ES-I3 (cell line): ENCODE data around the gene CNNM1.
A peak's percentile ranks its signal among the peaks of the same experiment; 100 is the strongest.

Experiments
- H3K36me3 ChIP-seq: 2 replicates; pipeline ENCODE4 v1.6.1; 2013; ENCODE audit warnings: mild to moderate bottlenecking, low read length, control low read depth, moderate library complexity; ENCODE audit not compliant: insufficient read depth
- H3K4me1 ChIP-seq: 2 replicates; pipeline ENCODE4 v1.6.1; 2013; ENCODE audit warnings: mild to moderate bottlenecking, control low read depth, low read length; ENCODE audit not compliant: insufficient read depth
- H3K9ac ChIP-seq: 2 replicates; pipeline ENCODE4 v1.6.1; 2013; ENCODE audit warnings: low read depth, mild to moderate bottlenecking, low read length, moderate library complexity
- H3K9me3 ChIP-seq: 2 replicates; pipeline ENCODE4 v1.6.1; 2013; ENCODE audit warnings: mild to moderate bottlenecking, low read length, moderate library complexity; ENCODE audit not compliant: control insufficient read depth, insufficient read depth

CNNM1 gene

DNA sequence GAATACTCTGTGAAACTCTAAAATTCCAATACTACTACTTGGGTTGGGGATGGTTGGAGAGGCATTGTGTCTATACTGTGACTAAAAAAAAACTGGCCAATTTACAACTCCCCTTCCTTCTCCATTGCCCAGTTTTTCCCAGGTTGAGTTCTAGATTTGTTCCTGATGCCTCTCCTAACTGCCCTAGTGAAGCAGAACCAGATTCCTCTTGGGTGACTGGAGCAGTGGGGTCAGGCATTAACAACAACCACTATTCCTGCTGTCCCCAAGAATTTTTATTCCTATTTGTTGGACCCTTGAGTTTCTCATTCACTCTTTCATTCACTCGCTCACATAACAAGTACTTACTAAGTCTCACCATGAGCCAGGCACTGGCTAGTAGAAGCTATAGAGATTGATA lies 95.5 kb downstream of the CNNM1 start:
- no peak overlapping the region for H3K9ac ChIP-seq
- H3K4me1 ChIP-seq = no peaks in the 10 kb centered on the region
- H3K9me3 ChIP-seq = no peaks in the 10 kb centered on the region
- peaks cover 4% of the 10 kb centered on the region; the same call in 1 of the 2 replicates for H3K36me3 ChIP-seq

DNA sequence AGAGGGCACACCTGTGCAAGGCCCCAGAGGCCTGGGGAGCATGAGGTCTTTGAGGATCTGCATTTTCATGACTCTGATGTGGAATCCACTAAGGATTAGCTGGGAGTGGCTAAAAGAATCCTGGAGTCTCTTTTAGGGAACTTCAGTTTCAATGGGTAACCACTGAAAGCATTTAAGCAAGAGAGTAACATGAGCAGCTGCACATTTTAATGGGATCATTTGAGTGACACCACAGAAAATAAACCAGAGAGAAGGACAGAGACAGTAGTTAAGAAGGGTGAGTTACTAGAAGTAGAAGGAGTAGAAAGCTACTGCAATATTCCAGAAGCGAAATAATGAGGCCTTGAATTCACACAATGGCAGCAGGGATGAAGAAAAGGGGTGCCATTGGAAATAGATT lies 96.0 kb downstream of the CNNM1 start:
- Histone ChIP-seq H3K9me3 (no peaks in the 10 kb centered on the region), H3K36me3 (0 out of 2 replicates have a peak, but pooled peaks cover under 1% of the 10 kb centered on the region), H3K4me1 (no peaks in the 10 kb centered on the region), H3K9ac (no peak overlapping the region)

GRCh38 chr10:99426689-99427088 lies 97.5 kb downstream of the CNNM1 start:
- peaks cover 2% of the 10 kb centered on the region; the same call in 1 of the 2 replicates for H3K4me1 ChIP-seq

DNA sequence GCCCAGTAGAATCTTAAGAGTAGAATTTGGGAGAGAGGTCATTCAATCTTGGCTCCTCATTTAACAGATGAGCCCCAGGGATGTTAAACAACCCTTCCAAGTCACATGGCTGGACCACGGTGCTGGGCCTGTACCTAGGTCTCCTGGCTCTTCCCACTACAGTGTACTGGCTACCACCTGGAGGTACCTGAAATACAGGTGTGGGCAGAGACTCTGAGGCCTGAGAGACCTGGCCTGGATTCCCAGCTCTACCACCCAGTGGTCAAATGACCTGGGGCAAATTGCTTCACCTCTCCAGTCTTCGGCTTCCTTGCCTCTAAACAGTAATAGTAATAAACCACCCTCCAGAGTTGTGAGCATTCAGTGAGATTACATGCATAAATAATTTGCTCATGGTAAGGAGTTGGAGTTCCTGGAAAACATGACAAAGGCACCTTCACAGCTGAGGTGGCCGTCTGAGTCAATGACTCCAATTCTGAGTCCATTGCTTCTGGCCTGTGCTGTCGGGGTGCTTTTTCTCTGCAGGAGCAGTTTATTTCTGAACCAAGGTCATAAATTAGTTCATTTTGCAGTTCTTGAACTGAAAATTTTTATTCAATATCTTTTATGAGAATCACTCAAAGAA lies 98.5 kb downstream of the CNNM1 start:
- Histone ChIP-seq H3K9me3 (no peaks in the 10 kb centered on the region), H3K4me1 (peaks cover 4% of the 10 kb centered on the region; the same call in 1 of the 2 replicates), H3K9ac (no peak overlapping the region), H3K36me3 (no peaks in the 10 kb centered on the region)

More at GRCh38 chr10:99426689-99427088, 97.5 kb downstream of the CNNM1 start:
- no peaks in the 10 kb centered on the region for H3K9me3 ChIP-seq
- H3K36me3 ChIP-seq = no peaks in the 10 kb centered on the region
- no peak overlapping the region for H3K9ac ChIP-seq

DNA sequence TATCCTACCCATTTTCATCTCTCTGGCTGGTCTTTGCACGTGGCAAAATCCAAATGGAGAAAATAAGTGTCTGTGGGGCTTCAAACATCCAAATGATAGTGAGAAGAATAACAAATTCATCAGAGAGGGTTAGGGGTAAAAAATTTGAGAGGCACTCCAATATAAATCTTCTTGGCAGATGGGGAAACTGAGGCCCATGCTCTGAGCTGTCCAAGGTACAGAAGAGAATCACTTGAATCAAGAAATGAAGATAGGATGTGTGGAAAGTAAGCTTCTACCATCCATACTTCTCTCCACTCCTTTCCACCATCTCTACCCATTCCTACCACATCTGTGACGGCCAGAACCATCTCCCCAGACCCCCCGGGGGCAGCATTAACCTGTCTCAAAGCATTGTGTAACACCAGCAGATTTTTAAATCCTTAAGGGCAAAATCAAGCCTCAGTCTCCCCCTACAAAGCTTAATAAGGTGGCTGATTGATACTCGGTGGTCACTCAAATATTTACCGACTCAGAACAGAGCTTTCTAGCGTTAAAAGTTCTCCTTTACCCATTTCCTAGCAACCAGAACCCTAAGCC lies 100.5 kb downstream of the CNNM1 start:
- H3K36me3 ChIP-seq = 0 out of 2 replicates have a peak, but pooled peaks cover 2% of the 10 kb centered on the region
- H3K9me3 ChIP-seq = no peaks in the 10 kb centered on the region
- peak overlapping the region; percentile 86 for H3K9ac ChIP-seq
- peaks cover 4% of the 10 kb centered on the region; the same call in 1 of the 2 replicates for H3K4me1 ChIP-seq

DNA sequence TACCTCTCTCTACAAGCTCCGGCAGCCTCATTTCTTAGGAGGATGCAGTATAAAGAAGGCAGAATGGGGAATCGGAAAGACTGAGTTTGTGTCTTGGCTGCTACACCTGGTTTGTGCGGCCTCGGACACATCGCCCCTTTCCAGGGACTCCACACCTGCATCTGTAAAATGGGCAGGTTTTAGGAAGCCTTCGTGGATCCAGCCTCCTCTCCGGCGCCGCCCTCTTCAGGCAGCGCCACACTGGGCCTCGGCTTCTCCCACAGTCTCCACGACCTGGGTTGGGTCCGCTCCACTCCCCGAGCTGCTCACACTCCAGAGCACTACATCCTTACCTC lies 100.9 kb downstream of the CNNM1 start:
- peak overlapping the region; percentile 86 for H3K9ac ChIP-seq
- no peaks in the 10 kb centered on the region for H3K9me3 ChIP-seq
- H3K36me3 ChIP-seq = 0 out of 2 replicates have a peak, but pooled peaks cover 2% of the 10 kb centered on the region
- H3K4me1 ChIP-seq = peaks cover 4% of the 10 kb centered on the region; the same call in 1 of the 2 replicates

GRCh38 chr10:99430451-99431189 lies 101.5 kb downstream of the CNNM1 start, which contains the start of gene GOT1:
Gene GOT1 (minus strand): TSS chr10:99430624. CDS start chr10:99430565, 59 bp downstream.
- peak within 1 kb of the TSS; percentile 87 for H3K9ac ChIP-seq
- no peaks in the 10 kb centered on the region for H3K9me3 ChIP-seq
- 0 out of 2 replicates have a peak, but pooled peaks cover 2% of the 10 kb centered on the region for H3K36me3 ChIP-seq
- peaks cover 4% of the 10 kb centered on the region; the same call in 1 of the 2 replicates for H3K4me1 ChIP-seq

- Histone ChIP-seq H3K9me3 (no peaks in the 10 kb centered on the region), H3K9ac (peak overlapping the region; percentile 87), H3K36me3 (0 out of 2 replicates have a peak, but pooled peaks cover 2% of the 10 kb centered on the region), H3K4me1 (peaks cover 4% of the 10 kb centered on the region; the same call in 1 of the 2 replicates)
These were observed 102.1 kb downstream of the CNNM1 start for GRCh38 chr10:99431190-99431760.

GRCh38 chr10:99432047-99432446 lies 102.9 kb downstream of the CNNM1 start:
- Histone ChIP-seq H3K36me3 (0 out of 2 replicates have a peak, but pooled peaks cover 2% of the 10 kb centered on the region), H3K9me3 (no peaks in the 10 kb centered on the region), H3K9ac (no peak overlapping the region), H3K4me1 (peaks cover 4% of the 10 kb centered on the region; the same call in 1 of the 2 replicates)

DNA sequence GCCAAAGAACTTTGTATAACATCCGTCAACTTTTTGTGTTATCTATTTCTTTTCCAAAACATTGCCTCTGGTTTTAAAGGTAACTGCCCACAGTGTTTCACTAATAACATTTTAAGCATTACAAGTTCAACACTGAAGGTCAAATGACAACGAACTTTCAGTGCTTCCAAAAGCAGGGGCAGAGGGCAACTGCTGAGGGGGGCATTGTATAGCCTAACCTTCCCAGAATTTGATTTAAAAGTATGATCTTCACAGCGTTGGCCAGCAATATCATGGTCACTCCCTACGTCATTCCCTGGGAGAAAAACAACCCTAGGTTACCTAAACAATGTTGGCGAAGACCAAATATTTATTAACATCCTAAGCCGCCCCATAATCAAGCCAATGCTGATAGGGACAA lies 103.7 kb downstream of the CNNM1 start:
- Histone ChIP-seq H3K9me3 (no peaks in the 10 kb centered on the region), H3K4me1 (peaks cover 4% of the 10 kb centered on the region; the same call in 1 of the 2 replicates), H3K36me3 (0 out of 2 replicates have a peak, but pooled peaks cover 2% of the 10 kb centered on the region), H3K9ac (no peak overlapping the region)

DNA sequence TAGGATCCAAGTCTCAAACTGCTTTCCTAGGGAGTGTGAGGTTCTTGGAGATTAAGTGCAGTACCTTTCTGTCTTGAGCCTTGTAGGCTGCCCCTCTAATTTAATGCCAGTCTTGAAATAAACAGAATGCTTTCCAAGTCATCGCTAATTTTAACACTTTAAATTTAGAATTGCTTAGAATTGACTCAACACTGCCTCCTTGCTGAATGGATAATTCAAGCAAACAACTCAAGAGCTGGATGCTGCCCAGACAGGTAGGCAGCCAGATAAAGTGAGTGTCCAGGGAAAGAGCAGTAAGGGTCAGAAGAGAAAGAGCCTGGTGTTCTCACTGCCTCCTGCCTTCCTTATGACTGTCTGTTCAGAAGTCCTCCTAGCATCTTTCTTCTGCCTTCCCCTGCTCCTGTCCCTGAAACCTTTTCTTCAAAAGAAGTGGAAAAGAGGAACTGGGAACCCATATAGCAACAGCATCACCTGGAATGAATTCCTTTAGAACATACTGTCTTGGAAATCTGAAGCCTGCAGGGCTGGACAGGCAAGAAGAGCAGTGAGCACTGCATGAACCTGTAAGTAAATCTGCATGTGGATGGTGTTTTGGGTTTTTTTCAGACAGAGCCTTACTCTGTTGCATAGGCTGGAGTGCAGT lies 104.3 kb downstream of the CNNM1 start:
- Histone ChIP-seq H3K36me3 (0 out of 2 replicates have a peak, but pooled peaks cover 2% of the 10 kb centered on the region), H3K9ac (no peak overlapping the region), H3K4me1 (peaks cover 4% of the 10 kb centered on the region; the same call in 1 of the 2 replicates), H3K9me3 (no peaks in the 10 kb centered on the region)

GRCh38 chr10:99435986-99436638 lies 107.0 kb downstream of the CNNM1 start:
- Histone ChIP-seq H3K4me1 (peaks cover 4% of the 10 kb centered on the region; the same call in 1 of the 2 replicates), H3K36me3 (0 out of 2 replicates have a peak, but pooled peaks cover 2% of the 10 kb centered on the region), H3K9ac (no peak overlapping the region), H3K9me3 (no peaks in the 10 kb centered on the region)

GRCh38 chr10:99438890-99439289 lies 109.7 kb downstream of the CNNM1 start:
- H3K4me1 ChIP-seq = no peaks in the 10 kb centered on the region
- no peak overlapping the region for H3K9ac ChIP-seq
- H3K9me3 ChIP-seq = no peaks in the 10 kb centered on the region
- 0 out of 2 replicates have a peak, but pooled peaks cover 2% of the 10 kb centered on the region for H3K36me3 ChIP-seq
